ENCODE measurements around the gene XXYLT1. TPM values are rescaled to one million over a fixed set of nuclear protein-coding genes. Genes with fewer than 3 reads are reported as not detected.

XXYLT1 gene
- total RNA-seq, 1 experiment from 2014 or later = 25.5 TPM

- H3F3A ChIP-seq (ENCODE audit: low read length, unreplicated experiment) = no peaks in the 10 kb centered on the region
- POLR2A ChIA-PET (ENCODE audit: unreplicated experiment) = no interaction called here
- no peaks in the 10 kb centered on the region for H3K9me3 ChIP-seq (ENCODE audit: low read length)
- H3K79me2 ChIP-seq (ENCODE audit: low read length) = no peaks in the 10 kb centered on the region
- BruUV-seq (replicated peaks) = no TSS peak
- H3K9me2 ChIP-seq (replicated peaks; ENCODE audit: low read length) = no peaks in the 10 kb centered on the region
- H3K4me1 ChIP-seq (ENCODE audit: insufficient read depth, low read length) = no peaks in the 10 kb centered on the region
- H3K36me3 ChIP-seq (ENCODE audit: low read depth, low read length) = no peaks in the 10 kb centered on the region
- no peak overlapping the region for H2AFZ ChIP-seq (ENCODE audit: low read length)
- no peak overlapping the region for H3K4me2 ChIP-seq (ENCODE audit: low read length)
- intact Hi-C loops (cut with micrococcal nuclease) = no loop called here
- CTCF ChIA-PET = no interaction called here
- H3K4me3 ChIP-seq (ENCODE audit: low read length) = no peak overlapping the region
- H4K20me1 ChIP-seq (ENCODE audit: low read length) = no peaks in the 10 kb centered on the region
- TF ChIP-seq, protein P1, sequence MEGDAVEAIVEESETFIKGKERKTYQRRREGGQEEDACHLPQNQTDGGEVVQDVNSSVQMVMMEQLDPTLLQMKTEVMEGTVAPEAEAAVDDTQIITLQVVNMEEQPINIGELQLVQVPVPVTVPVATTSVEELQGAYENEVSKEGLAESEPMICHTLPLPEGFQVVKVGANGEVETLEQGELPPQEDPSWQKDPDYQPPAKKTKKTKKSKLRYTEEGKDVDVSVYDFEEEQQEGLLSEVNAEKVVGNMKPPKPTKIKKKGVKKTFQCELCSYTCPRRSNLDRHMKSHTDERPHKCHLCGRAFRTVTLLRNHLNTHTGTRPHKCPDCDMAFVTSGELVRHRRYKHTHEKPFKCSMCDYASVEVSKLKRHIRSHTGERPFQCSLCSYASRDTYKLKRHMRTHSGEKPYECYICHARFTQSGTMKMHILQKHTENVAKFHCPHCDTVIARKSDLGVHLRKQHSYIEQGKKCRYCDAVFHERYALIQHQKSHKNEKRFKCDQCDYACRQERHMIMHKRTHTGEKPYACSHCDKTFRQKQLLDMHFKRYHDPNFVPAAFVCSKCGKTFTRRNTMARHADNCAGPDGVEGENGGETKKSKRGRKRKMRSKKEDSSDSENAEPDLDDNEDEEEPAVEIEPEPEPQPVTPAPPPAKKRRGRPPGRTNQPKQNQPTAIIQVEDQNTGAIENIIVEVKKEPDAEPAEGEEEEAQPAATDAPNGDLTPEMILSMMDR (conservative IDR thresholded peaks at IDR 0.05; ENCODE audit: low read depth, low read length) = no peak
- TF ChIP-seq EZH2 (IDR thresholded peaks at IDR 0.05; ENCODE audit: low read length, unreplicated experiment) = no peak
- no peak for TF ChIP-seq EZH2phosphoT487 (IDR thresholded peaks at IDR 0.05; ENCODE audit: borderline replicate concordance, low read length)
- H3K27ac ChIP-seq (ENCODE audit: low read length) = no peak overlapping the region
- DNase-seq (no peak), ATAC-seq (no peak)
- H3K9ac ChIP-seq (ENCODE audit: low read length) = no peak overlapping the region
- H3K27me3 ChIP-seq (ENCODE audit: low read length) = no peaks in the 10 kb centered on the region
Observed at GRCh38 chr3:195175076-195175475, 95.9 kb downstream of the XXYLT1 start.

- H3K9me2 ChIP-seq (replicated peaks; ENCODE audit: low read length) = no peaks in the 10 kb centered on the region
- ChIA-PET CTCF (no interaction called here), POLR2A (ENCODE audit: unreplicated experiment) (no interaction called here)
- no peaks in the 10 kb centered on the region for H3K4me1 ChIP-seq (ENCODE audit: insufficient read depth, low read length)
- H3K9ac ChIP-seq (ENCODE audit: low read length) = no peak overlapping the region
- no peaks in the 10 kb centered on the region for H3F3A ChIP-seq (ENCODE audit: low read length, unreplicated experiment)
- no peaks in the 10 kb centered on the region for H3K79me2 ChIP-seq (ENCODE audit: low read length)
- DNase-seq = no peak
- no peak overlapping the region for H3K4me3 ChIP-seq (ENCODE audit: low read length)
- H3K36me3 ChIP-seq (ENCODE audit: low read depth, low read length) = no peaks in the 10 kb centered on the region
- H3K27me3 ChIP-seq (ENCODE audit: low read length) = no peaks in the 10 kb centered on the region
- ATAC-seq = no peak
- no peaks in the 10 kb centered on the region for H4K20me1 ChIP-seq (ENCODE audit: low read length)
- BruUV-seq (replicated peaks) = no TSS peak
- no peak overlapping the region for H3K27ac ChIP-seq (ENCODE audit: low read length)
- H3K9me3 ChIP-seq (ENCODE audit: low read length) = no peaks in the 10 kb centered on the region
- TF ChIP-seq, protein P1 (conservative IDR thresholded peaks at IDR 0.05; ENCODE audit: low read depth, low read length) = no peak
- TF ChIP-seq EZH2phosphoT487 (IDR thresholded peaks at IDR 0.05; ENCODE audit: borderline replicate concordance, low read length) = no peak
- no peak for TF ChIP-seq EZH2 (IDR thresholded peaks at IDR 0.05; ENCODE audit: low read length, unreplicated experiment)
- no peak overlapping the region for H3K4me2 ChIP-seq (ENCODE audit: low read length)
- H2AFZ ChIP-seq (ENCODE audit: low read length) = no peak overlapping the region
- intact Hi-C loops (cut with micrococcal nuclease) = no loop called here
Observed at GRCh38 chr3:195173657-195174056, 97.3 kb downstream of the XXYLT1 start.

- no peaks in the 10 kb centered on the region for H4K20me1 ChIP-seq (ENCODE audit: low read length)
- CTCF ChIA-PET = no interaction called here
- no peaks in the 10 kb centered on the region for H3K27me3 ChIP-seq (ENCODE audit: low read length)
- H3K4me1 ChIP-seq (ENCODE audit: insufficient read depth, low read length) = no peaks in the 10 kb centered on the region
- H3K4me2 ChIP-seq (ENCODE audit: low read length) = no peak overlapping the region
- POLR2A ChIA-PET (ENCODE audit: unreplicated experiment) = no interaction called here
- ATAC-seq (no peak), DNase-seq (no peak)
- no peak overlapping the region for H3K4me3 ChIP-seq (ENCODE audit: low read length)
- H3K9me2 ChIP-seq (replicated peaks; ENCODE audit: low read length) = no peaks in the 10 kb centered on the region
- no peak overlapping the region for H3K9ac ChIP-seq (ENCODE audit: low read length)
- TF ChIP-seq EZH2 (IDR thresholded peaks at IDR 0.05; ENCODE audit: low read length, unreplicated experiment) (no peak), EZH2phosphoT487 (IDR thresholded peaks at IDR 0.05; ENCODE audit: borderline replicate concordance, low read length) (no peak)
- TF ChIP-seq, protein P1 (conservative IDR thresholded peaks at IDR 0.05; ENCODE audit: low read depth, low read length) = no peak
- H2AFZ ChIP-seq (ENCODE audit: low read length) = no peak overlapping the region
- no peak overlapping the region for H3K27ac ChIP-seq (ENCODE audit: low read length)
- H3F3A ChIP-seq (ENCODE audit: low read length, unreplicated experiment) = no peaks in the 10 kb centered on the region
- no peaks in the 10 kb centered on the region for H3K36me3 ChIP-seq (ENCODE audit: low read depth, low read length)
- no TSS peak for BruUV-seq (replicated peaks)
- intact Hi-C loops (cut with micrococcal nuclease) = no loop called here
- H3K79me2 ChIP-seq (ENCODE audit: low read length) = no peaks in the 10 kb centered on the region
- H3K9me3 ChIP-seq (ENCODE audit: low read length) = no peaks in the 10 kb centered on the region
Observed at GRCh38 chr3:195172896-195173295, 98.1 kb downstream of the XXYLT1 start.
